H1 (cell line): ENCODE data around the gene PLCB3. TPM values are rescaled to one million over a fixed set of nuclear protein-coding genes. Genes with fewer than 3 reads are reported as not detected.

ENCODE experiments used
- ASH2L ChIP-seq: fragments of 200-600, 300-600 bp; sonication (generic); IDR thresholded peaks from one replicate; pipeline ENCODE4 v1.7.1; 2017; ENCODE audit warnings: low read length
- ATF3 ChIP-seq: IDR thresholded peaks from 2 replicates; pipeline ENCODE4 v1.6.1; 2011; ENCODE audit warnings: low read depth, mild to moderate bottlenecking, low read length; ENCODE audit not compliant: insufficient read depth
- BACH1 ChIP-seq: IDR thresholded peaks from 2 replicates; pipeline ENCODE4 v1.6.1; 2012; ENCODE audit warnings: low read length, improper control_type of control experiment
- BCL11A ChIP-seq, 2 experiments: IDR thresholded peaks; one replicate each; pipeline ENCODE4 v1.6.1; 2011; ENCODE audit warnings: low read depth in 2 of 2, low read length in 2 of 2, mild to moderate bottlenecking in 2 of 2
- BRCA1 ChIP-seq: IDR thresholded peaks from 2 replicates; pipeline ENCODE4 v1.6.1; 2012; ENCODE audit warnings: low read depth, low read length, improper control_type of control experiment
- CBX5 ChIP-seq: fragments of 300-800, 300-1000 bp; sonication (generic); IDR thresholded peaks from 2 replicates; pipeline ENCODE4 v1.7.1; 2016; ENCODE audit warnings: antibody characterized with exemption, low read length, low read depth
- CBX8 ChIP-seq: fragments of 300-800, 300-1000 bp; sonication (generic); IDR thresholded peaks from 2 replicates; pipeline ENCODE4 v1.7.1; 2016; ENCODE audit warnings: low read depth, low read length, borderline replicate concordance
- CREB1 ChIP-seq: IDR thresholded peaks from 2 replicates; pipeline ENCODE4 v1.6.1; 2012; ENCODE audit warnings: inconsistent platforms
- CTCF ChIP-seq, 3 experiments: IDR thresholded peaks; 1 replicate in 2 of 3; 2 replicates in 1 of 3; pipeline versions ENCODE4 v1.5.1 to v1.6.1; 2011; ENCODE audit warnings: low read length in 3 of 3, mild to moderate bottlenecking in 3 of 3, inconsistent platforms in 2 of 3, low read depth in 1 of 3, moderate library complexity in 1 of 3; ENCODE audit not compliant: insufficient read depth in 1 of 3; ENCODE audit errors: control extremely low read depth in 1 of 3
- EGR1 ChIP-seq: IDR thresholded peaks from 2 replicates; pipeline ENCODE4 v1.6.1; 2011; ENCODE audit warnings: low read depth, low read length, borderline replicate concordance
- EZH2 ChIP-seq: fragments of 200-600 bp; sonication (generic); IDR thresholded peaks from 2 replicates; pipeline ENCODE4 v1.7.1; 2012; ENCODE audit warnings: low read depth, mild to moderate bottlenecking, moderate library complexity, low read length, inconsistent platforms; ENCODE audit not compliant: severe bottlenecking
- GABPA ChIP-seq: IDR thresholded peaks from 2 replicates; pipeline ENCODE4 v1.6.1; 2011; ENCODE audit warnings: mild to moderate bottlenecking, low read length, moderate library complexity, borderline replicate concordance; ENCODE audit not compliant: insufficient read depth
- HDAC6 ChIP-seq: IDR thresholded peaks from one replicate; pipeline ENCODE4 v1.7.1; 2012; ENCODE audit warnings: low read depth, mild to moderate bottlenecking, inconsistent platforms, low read length, moderate library complexity
- JUND ChIP-seq: IDR thresholded peaks from 2 replicates; pipeline ENCODE4 v1.6.1; 2011; ENCODE audit warnings: mild to moderate bottlenecking, improper control_type of control experiment, low read length
- KDM1A ChIP-seq: fragments of 200-600, 300-600 bp; sonication (generic); IDR thresholded peaks from 2 replicates; pipeline ENCODE4 v1.7.1; 2016; ENCODE audit warnings: mild to moderate bottlenecking, low read length, borderline replicate concordance
- KDM4A ChIP-seq: IDR thresholded peaks from one replicate; pipeline ENCODE4 v1.7.1; 2012; ENCODE audit warnings: low read depth, mild to moderate bottlenecking, moderate library complexity, low read length, inconsistent platforms; ENCODE audit not compliant: severe bottlenecking
- KDM5A ChIP-seq: fragments of 200-600 bp; IDR thresholded peaks from 2 replicates; pipeline ENCODE4 v1.7.1; 2012; ENCODE audit warnings: mild to moderate bottlenecking, low read length, inconsistent platforms, mixed read lengths
- NRF1 ChIP-seq: IDR thresholded peaks from 2 replicates; pipeline ENCODE4 v1.6.1; 2011; ENCODE audit warnings: mild to moderate bottlenecking, low read depth, low read length, improper control_type of control experiment
- SIRT6 ChIP-seq: IDR thresholded peaks from one replicate; pipeline ENCODE4 v1.7.1; 2012; ENCODE audit warnings: low read length, inconsistent platforms
- SIX5 ChIP-seq: IDR thresholded peaks from 2 replicates; pipeline ENCODE4 v1.6.1; 2011; ENCODE audit warnings: mild to moderate bottlenecking, low read depth, low read length
- SP1 ChIP-seq: IDR thresholded peaks from 2 replicates; pipeline ENCODE4 v1.6.1; 2011; ENCODE audit warnings: low read depth, low read length
- TBP ChIP-seq: IDR thresholded peaks from 2 replicates; pipeline ENCODE4 v1.6.1; 2011; ENCODE audit warnings: low read depth, low read length, improper control_type of control experiment
- polyA plus RNA-seq, 7 experiments: library from polyadenylated mRNA; depleted of rRNA in 3 of 7; stranded (reverse) in 5 of 7; unstranded in 2 of 7; fragments of >200 nt in 5 of 7; fragments of 200-250 nt in 2 of 7; gene quantifications; 1 replicate in 5 of 7; 2 replicates in 1 of 7; 4 replicates in 1 of 7; pipeline versions ENCODE4 v1.2.1 to v1.2.3, GENCODE V29; 2011 to 2013; ENCODE audit warnings: missing spikeins in 2 of 7, mixed read lengths in 2 of 7
- total RNA-seq: library from RNA; stranded (reverse); fragmentation: NEBNext Ultra II Directional; extraction: Animal tissue kit (Norgen Biotek cat#: 25700); gene quantifications from 2 replicates; pipeline ENCODE4 v1.2.1, GENCODE V29; 2021

PLCB3 gene
- total and polyA plus RNA-seq, 2 of the 8 experiments (the other 6 are each of a cell fraction or from before 2014, with no cell fraction given): 47.2 to 104 TPM

- TF ChIP-seq BRCA1 (no peak), KDM1A (no peak), CBX5 (no peak), CREB1 (no peak), CTCF (IDR thresholded peaks at IDR 0.05; ENCODE audit: control extremely low read depth in 1 of 3, insufficient read depth in 1 of 3, low read depth in 1 of 3, low read length in 3 of 3) (peak in 1 of 3 experiments; percentile 48; a peak in 1 of 4 replicates), HDAC6 (no peak), CBX8 (no peak), SIX5 (no peak), BACH1 (peak; percentile 55; the same call in 1 of the 2 replicates), EZH2 (no peak), GABPA (peak; percentile 81; the same call in 1 of the 2 replicates), TBP (peak; percentile 35; the same call in 1 of the 2 replicates), EGR1 (no peak; the same call in 1 of the 2 replicates), ATF3 (no peak), JUND (no peak), SP1 (0 out of 2 replicates have a peak, but pooled peaks have one; percentile 24), SIRT6 (no peak), KDM4A (peak; percentile 60), NRF1 (no peak), KDM5A (no peak), ASH2L (peak; percentile 59), BCL11A (IDR thresholded peaks at IDR 0.05; ENCODE audit: low read depth in 2 of 2, low read length in 2 of 2) (no peak)
Observed at GRCh38 chr11:64225608-64226506, 25.5 kb upstream of the PLCB3 start, which contains the start of the genes NUDT22 and TRPT1 (continued).
